GM19372 (cell line): ENCODE results near the gene EDAR.
A peak's percentile ranks its signal among the peaks of the same experiment; 100 is the strongest.

ENCODE experiments used
- ATAC-seq: cut with Tn5 transposase; IDR thresholded peaks from one replicate; pipeline ENCODE4 v1.9.1; 2021; ENCODE audit warnings: mild to moderate bottlenecking, low read depth, moderate library complexity; ENCODE audit not compliant: unreplicated experiment

The EDAR gene

DNA sequence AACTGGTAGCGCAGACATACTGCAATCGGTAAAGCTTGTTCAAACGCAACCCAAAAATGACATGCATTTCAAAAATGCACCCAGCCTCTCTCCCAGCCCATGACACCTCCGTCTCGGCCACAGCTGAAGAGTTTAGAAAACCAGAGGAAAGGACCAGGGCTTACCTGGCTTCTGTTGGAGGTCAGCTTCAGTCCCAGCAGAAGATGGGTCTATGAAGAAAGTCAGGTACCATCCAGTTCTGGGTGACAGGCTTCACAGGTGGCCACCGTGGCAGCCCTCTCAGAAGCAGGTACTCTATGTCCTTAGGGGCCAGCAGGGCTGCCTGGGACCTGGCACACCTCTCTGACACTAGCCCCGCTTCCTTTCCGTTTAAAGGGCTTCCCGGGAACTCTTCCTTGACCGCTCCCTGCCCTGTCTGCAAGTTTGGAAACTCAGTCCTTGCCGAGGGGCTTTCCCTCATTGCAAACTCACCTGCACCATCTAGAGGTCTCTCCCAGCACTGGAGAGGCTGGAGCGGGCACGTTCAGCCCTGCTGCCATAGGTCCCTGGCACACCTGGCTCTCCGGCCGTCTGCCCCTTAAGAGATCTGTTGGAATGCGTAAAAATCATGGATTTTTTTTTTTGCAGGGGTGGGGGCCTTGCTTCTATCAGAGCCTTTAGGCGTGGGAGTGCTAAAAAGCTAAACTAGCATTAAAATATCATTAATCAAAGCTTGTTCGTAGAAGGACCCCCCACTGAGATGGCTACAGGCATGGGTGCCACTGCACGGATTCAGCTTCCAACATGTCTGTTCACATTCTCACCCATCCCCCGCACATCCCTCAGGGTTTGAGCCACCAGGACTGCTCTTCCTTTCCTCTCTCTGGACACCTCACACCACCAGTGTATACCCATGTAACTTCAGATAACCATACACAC lies at the start of gene EDAR:
EDAR (minus strand) TSS at position 425 of the 918 bp plus-strand sequence. CDS start 58,206 bp downstream, outside the sequence.
- ATAC-seq: no peak

GRCh38 chr2:109033171-109033570 lies 44.2 kb upstream of the EDAR start:
- ATAC-seq: no peak

DNA sequence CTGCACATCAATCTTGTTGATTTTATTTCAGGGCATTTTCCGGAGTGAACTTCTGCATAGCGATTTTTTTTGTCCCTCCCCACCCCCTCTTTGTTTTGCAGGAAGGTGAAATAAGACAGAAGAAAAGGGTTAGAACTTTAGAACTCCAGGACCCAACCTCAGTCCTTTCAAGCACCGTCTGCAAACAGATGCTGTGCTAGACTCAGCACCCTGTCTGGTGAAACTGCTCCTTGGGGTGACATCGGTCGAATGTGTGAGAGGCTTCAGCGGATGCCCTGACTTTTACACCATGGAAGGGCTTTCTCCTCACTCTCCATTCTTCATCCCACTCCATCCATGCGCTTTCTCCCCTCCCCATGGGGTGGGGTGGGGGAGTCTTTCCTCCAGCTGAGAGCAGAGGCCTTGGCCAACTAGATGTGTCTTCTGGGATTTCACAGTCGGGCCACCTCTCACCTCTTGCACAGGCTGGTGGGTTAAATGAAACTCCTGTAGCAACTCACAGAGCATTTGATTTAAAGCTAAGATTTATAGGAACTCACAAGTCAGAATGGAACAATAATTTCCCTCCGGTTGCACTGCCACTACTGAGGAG lies 43.3 kb upstream of the EDAR start:
- ATAC-seq: no peak

GRCh38 chr2:109031476-109032228 lies 42.6 kb upstream of the EDAR start:
- peak; percentile 51 for ATAC-seq

- ATAC-seq: no peak
Observed at GRCh38 chr2:109030870-109031475, 42.0 kb upstream of the EDAR start.

GRCh38 chr2:109029490-109030201 lies 40.6 kb upstream of the EDAR start:
- ATAC-seq: no peak

- no peak for ATAC-seq
Observed at GRCh38 chr2:109028738-109029489, 39.9 kb upstream of the EDAR start.

DNA sequence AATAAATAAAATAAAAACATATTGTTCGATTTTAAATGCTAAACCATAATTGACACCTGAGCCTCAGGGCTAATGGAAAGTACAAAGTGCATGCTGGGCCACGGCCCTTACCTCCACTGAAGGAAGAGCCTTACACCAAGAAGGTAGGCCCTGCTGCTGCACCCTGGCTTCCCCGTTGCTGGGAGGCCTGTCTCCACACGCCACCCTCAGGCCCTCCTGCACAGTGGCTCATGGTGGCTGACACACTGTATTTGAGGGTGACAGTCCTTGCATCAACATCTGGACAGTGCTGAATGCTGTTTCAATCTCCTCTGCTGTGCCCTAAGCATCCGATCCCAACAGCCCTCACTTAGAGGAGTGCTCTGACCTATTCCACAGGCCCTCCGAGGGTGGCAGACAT lies 39.3 kb upstream of the EDAR start:
- ATAC-seq: no peak

GRCh38 chr2:109027702-109028101 lies 38.7 kb upstream of the EDAR start:
- no peak for ATAC-seq

GRCh38 chr2:109024477-109024876 lies 35.5 kb upstream of the EDAR start:
- no peak for ATAC-seq

- ATAC-seq: no peak
Observed at GRCh38 chr2:109021895-109022300, 32.9 kb upstream of the EDAR start.

DNA sequence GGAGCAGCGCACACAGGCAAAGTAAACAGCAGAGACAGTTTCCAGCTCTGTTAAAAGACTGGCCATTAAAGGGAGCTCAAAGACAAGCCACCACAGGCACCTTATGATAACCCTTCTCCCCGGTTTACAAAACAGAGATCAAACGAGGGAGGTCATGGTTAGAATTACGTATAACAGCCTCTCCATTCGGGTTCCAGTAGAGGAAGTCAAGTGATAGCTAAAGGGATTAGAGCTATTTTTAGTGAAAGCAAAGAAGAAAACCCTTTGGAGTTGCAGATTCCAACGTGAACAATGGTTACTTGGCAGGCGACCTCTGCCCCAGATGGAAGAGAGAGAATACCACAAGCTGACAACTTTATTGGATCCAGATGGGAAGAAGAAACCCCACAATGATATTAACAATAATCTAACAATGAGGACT lies 31.2 kb upstream of the EDAR start:
- ATAC-seq: no peak

DNA sequence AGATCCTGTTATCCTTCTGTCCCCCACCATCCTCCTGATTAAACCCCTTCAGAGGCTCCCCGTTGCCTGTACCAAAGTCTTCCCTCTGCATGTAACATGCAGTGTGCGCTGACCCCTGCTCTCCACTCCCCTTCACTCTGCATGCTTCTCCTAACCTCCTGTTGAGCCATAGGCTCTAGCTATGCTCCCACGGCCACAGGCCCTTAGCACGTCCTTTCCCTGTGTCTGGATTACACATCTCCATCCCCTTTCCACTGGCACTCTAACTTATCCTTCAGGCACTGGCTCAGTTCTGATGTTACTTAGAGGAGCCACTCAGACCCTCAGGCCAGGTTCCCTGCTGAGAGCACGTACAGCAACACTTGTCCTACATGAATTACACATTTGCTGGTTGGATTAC lies 29.4 kb upstream of the EDAR start:
- ATAC-seq: no peak

- ATAC-seq: no peak
Observed at GRCh38 chr2:109017017-109017416, 28.0 kb upstream of the EDAR start.

- no peak for ATAC-seq
Observed at GRCh38 chr2:109016376-109016775, 27.4 kb upstream of the EDAR start.

DNA sequence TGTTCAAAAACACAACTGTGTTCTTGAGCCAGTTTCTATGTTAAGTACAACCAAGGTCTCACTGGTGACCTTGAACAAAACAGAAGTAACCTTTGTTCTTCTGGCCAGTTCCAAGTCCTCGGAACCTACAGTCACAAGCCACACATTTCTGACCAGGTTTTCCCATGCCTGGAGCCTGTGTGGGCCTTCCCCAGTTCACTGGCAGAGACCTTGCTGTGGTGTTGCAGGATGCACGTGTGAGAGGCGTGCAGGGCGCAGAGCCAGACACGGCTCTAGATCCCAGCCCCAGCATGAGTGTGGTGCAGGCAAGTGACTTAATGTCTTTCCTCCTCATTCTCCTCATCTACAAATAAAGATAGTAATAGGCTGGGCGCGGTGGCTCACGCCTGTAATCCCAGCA lies 25.5 kb upstream of the EDAR start:
- ATAC-seq: no peak

DNA sequence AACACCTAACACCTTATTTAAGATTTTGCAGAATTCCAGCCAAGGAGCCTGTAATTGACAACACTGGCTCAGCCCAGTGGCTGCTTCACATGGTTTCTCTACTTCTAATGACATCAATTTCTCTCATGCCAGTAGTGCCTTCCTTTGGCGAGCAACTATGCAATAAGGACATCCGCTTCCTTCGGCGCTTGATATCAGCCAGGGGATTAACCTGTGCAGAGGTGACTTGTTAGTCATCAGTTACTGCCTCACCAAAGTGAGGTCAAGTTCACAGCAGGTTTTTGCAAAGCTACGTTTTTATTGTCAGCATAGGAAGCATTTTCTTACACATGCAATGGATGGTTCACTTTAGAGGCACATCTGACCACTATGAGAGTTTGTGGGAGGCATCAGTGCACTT lies 24.0 kb upstream of the EDAR start:
- no peak for ATAC-seq

- no peak for ATAC-seq
Observed at GRCh38 chr2:109009920-109010610, 21.0 kb upstream of the EDAR start.

GRCh38 chr2:109006971-109007370 lies 18.0 kb upstream of the EDAR start:
- ATAC-seq: no peak
